Stimulated activated CD8-positive, alpha-beta memory T cell treated with anti-CD3 and anti-CD28 coated beads, Interleukin-4, amount 100 ng/mL, for 24 hours (primary cell): ENCODE results near the gene WRAP73.
"Not testable (repeated sequence)": the region's sequence is repeated elsewhere in the genome, so short reads cannot be mapped to it uniquely, and the experiment has no call there.

Experiments used
- DNase-seq: peaks from one replicate; pipeline ENCODE4 v3.0.0-alpha.2; 2020; ENCODE audit warnings: low read depth

WRAP73 gene

GRCh38 chr1:3597599-3597964 lies 52.3 kb downstream of the WRAP73 start:
- DNase-seq, result no peak

DNA sequence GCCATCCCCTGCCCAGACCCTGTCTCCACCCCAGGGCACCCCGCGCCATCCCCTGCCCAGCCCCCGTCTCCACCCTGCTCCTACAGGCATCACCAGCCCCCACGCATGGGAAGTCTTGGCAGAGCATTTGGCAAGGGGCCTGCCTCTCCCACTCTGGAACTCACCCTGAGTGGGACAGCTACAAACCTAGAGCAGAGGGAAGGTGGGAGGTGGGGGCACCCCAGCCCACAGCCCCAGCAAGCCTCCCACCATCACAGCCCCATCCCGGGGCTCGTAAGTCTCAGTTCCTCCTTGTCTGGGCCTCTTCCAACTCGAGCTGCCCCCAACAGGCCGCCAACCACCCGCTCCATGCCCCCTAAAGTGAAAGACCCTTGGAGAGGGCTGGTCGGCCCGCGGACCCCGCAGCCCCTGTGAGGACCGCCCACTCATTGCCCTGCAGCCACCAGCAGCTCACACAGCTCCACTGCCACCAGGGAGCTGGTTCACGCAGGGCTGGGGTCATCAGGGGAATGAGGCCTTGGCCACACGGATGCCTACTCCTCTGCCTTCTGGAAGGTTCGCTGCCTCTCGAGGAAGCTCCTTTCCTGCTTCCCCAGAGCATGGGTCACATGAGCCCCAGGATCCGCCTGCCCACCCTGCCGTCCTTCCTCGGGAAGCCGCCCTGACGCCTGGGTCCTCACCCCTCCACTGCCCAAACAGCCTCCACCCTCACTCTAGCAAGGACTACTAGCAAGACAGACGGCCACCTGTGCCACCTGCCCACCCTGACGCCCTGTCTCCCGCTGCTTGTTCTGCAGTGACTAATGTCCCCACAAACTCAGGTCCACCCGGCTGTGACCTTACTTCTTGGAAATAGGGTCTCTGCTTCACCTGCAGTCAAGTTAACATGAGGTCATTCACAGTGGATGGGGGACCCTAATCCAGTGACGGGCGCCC lies 53.0 kb downstream of the WRAP73 start:
- DNase-seq, result no peak

GRCh38 chr1:3595949-3596348 lies 54.0 kb downstream of the WRAP73 start:
- DNase-seq, result no peak

DNA sequence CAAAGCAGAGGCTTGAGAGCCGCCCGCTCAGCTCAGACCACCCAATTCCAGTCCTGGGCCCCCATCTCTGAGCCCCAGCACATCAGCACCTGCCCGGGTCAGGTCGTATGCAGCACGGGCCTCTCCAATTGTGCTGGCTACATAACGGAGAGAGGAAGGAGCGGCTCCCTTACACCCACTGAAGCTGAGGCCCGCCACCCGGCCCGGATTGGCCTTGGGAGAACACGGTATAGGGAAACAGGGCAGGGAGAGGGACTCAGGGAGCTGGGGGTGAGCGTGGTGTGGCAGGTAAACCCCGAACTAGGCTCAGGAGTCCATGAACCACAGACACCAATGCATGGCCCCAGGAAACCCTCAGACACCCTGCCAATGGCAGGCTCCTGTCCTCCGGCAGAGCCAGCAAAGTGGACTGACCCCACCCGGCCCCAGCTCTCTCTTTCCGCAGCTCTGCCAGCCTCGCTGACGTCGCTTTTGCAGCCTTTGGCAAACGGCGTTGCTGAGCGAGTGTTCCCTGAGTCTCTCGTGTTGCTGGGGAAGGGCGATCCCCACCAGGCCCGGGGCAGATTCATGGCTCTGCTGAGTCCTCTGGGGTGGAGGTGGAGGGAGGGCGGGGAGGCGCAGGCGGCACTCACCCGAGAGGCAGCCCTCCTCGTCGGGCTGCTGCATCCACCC lies 55.1 kb downstream of the WRAP73 start:
- no peak for DNase-seq

DNA sequence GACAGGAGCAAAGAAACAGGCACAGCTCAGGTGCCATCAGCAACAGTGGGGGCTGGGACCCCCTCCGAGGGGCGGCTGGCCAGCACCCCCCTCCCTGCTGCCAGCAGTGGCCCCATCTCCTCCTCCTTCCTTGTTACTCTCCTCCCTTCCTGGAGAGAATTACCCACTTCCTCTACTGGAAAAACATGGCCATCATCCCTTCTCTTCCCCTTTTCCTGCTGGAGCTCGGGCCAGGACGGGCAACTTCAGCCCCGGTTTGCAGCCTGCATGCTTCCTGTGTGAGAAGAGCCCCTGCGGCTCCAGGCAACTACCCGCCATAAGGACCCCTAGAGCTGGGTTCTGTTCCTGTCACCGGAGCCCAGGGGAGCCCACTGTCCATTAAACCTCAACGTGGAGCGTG lies 56.2 kb downstream of the WRAP73 start:
- no peak for DNase-seq

- DNase-seq, result no peak
These were observed 56.6 kb downstream of the WRAP73 start for GRCh38 chr1:3593334-3593733.

- DNase-seq, result no peak
These were observed 58.7 kb downstream of the WRAP73 start for GRCh38 chr1:3590951-3591865.

GRCh38 chr1:3590139-3590763 lies 59.7 kb downstream of the WRAP73 start:
- no peak for DNase-seq

DNA sequence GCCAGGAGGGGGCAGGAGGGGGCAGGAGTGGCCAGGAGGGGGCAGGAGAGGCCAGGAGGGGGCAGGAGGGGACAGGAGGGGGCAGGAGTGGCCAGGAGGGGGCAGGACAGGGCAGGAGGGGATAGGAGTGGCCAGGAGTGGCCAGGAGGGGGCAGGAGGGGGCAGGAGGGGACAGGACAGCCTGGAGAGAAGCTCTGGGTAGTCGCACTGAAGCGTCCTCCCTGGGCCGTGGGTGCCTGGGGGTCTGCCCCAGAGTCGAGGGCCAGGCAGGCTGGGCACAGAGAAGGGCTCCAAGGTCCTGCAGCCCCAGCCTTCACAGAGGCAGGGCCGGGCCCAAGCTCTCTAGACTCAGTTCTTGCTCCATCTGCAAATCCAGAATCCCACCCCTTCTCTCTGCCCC lies 61.5 kb downstream of the WRAP73 start:
- DNase-seq, result no peak

GRCh38 chr1:3586986-3587759 lies 62.7 kb downstream of the WRAP73 start:
- no peak for DNase-seq

DNA sequence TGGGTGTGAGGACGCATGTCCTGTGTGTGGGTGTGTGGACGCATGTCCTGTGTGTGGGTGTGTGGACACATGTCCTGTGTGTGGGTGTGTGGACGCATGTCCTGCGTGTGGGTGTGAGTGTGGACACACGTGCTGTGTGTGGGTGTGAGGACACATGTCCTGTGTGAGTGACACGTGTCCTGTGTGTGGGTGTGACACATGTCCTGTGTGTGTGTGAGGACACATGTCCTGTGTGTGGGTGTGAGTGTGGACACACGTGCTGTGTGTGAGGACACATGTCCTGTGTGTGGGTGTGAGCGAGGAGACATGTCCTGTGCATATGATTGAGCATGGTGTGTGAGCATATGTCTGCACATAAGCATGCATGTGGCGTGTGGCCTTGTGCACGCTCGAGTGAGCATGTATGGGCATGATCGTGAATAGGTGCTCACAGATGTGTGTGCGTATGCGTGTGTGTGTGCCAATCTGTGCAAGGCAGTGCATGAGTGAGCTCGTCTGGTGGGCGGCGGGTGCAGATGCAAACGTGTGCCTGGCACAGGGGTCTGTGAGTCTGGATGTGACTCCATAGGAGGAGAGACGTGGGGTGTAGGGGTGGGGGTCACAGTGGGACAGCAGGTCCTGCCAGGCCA lies 63.8 kb downstream of the WRAP73 start:
- no peak for DNase-seq

DNA sequence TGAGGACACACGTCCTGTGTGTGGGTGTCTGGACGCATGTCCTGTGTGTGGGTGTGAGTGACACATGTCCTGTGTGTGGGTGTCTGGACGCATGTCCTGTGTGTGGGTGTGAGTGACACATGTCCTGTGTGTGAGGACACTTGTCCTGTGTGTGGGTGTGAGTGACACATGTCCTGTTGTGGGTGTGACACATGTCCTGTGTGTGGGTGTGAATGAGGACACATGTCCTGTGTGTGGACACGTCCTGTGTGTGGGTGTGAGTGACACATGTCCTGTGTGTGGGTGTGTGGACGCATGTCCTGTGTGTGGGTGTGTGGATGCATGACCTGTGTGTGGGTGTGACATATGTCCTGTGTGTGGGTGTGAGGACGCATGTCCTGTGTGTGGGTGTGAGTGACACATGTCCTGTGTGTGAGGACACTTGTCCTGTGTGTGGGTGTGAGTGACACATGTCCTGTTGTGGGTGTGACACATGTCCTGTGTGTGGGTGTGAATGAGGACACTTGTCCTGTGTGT lies 64.5 kb downstream of the WRAP73 start:
- not testable (repeated sequence) for DNase-seq

- DNase-seq, result no peak
These were observed 65.0 kb downstream of the WRAP73 start for GRCh38 chr1:3584915-3585314.

- not testable (repeated sequence) for DNase-seq
These were observed 66.2 kb downstream of the WRAP73 start for GRCh38 chr1:3583751-3584150.

GRCh38 chr1:3581296-3582036 lies 68.4 kb downstream of the WRAP73 start:
- DNase-seq, result no peak
